ENCODE results near the gene POR.
A peak's percentile ranks its signal among the peaks of the same experiment; 100 is the strongest.

Gene POR

DNA sequence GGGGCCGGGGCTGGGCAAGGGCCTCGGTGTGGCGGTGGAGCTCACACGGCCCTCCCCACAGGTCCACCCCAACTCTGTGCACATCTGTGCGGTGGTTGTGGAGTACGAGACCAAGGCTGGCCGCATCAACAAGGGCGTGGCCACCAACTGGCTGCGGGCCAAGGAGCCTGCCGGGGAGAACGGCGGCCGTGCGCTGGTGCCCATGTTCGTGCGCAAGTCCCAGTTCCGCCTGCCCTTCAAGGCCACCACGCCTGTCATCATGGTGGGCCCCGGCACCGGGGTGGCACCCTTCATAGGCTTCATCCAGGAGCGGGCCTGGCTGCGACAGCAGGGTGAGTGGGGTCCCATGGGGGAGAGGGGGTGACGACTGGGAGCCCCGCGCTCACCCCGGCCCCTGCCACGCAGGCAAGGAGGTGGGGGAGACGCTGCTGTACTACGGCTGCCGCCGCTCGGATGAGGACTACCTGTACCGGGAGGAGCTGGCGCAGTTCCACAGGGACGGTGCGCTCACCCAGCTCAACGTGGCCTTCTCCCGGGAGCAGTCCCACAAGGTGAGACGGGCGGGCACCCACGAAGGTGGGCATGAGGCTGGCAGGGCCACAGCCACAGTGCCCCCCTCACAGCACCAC is 70.7 kb downstream of the POR start:
- Histone ChIP-seq H3K27ac (ENCODE audit: low read length) (no peak overlapping the region), H3K4me3 (ENCODE audit: low read length) (no peak overlapping the region), H3K36me3 (ENCODE audit: control insufficient read depth, low read depth, low read length) (peaks cover 35% of the 10 kb centered on the region), H3K4me1 (ENCODE audit: control insufficient read depth, low read depth, low read length) (no peaks in the 10 kb centered on the region), H3K9ac (ENCODE audit: low read length) (no peak overlapping the region), H3K27me3 (ENCODE audit: control insufficient read depth, insufficient read depth, low read length) (no peaks in the 10 kb centered on the region), H3K9me3 (ENCODE audit: control insufficient read depth, low read depth, low read length) (no peaks in the 10 kb centered on the region)

DNA sequence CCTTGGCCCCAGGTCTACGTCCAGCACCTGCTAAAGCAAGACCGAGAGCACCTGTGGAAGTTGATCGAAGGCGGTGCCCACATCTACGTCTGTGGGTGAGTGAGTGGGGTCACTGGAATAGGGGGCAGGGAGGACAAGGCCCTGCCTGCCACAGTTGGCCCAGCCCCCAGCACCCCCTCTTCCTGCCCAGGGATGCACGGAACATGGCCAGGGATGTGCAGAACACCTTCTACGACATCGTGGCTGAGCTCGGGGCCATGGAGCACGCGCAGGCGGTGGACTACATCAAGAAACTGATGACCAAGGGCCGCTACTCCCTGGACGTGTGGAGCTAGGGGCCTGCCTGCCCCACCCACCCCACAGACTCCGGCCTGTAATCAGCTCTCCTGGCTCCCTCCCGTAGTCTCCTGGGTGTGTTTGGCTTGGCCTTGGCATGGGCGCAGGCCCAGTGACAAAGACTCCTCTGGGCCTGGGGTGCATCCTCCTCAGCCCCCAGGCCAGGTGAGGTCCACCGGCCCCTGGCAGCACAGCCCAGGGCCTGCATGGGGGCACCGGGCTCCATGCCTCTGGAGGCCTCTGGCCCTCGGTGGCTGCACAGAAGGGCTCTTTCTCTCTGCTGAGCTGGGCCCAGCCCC is 71.3 kb downstream of the POR start:
- Histone ChIP-seq H3K36me3 (ENCODE audit: control insufficient read depth, low read depth, low read length) (peaks cover 33% of the 10 kb centered on the region), H3K9ac (ENCODE audit: low read length) (no peak overlapping the region), H3K27me3 (ENCODE audit: control insufficient read depth, insufficient read depth, low read length) (no peaks in the 10 kb centered on the region), H3K4me3 (ENCODE audit: low read length) (no peak overlapping the region), H3K27ac (ENCODE audit: low read length) (no peak overlapping the region), H3K4me1 (ENCODE audit: control insufficient read depth, low read depth, low read length) (no peaks in the 10 kb centered on the region), H3K9me3 (ENCODE audit: control insufficient read depth, low read depth, low read length) (no peaks in the 10 kb centered on the region)

DNA sequence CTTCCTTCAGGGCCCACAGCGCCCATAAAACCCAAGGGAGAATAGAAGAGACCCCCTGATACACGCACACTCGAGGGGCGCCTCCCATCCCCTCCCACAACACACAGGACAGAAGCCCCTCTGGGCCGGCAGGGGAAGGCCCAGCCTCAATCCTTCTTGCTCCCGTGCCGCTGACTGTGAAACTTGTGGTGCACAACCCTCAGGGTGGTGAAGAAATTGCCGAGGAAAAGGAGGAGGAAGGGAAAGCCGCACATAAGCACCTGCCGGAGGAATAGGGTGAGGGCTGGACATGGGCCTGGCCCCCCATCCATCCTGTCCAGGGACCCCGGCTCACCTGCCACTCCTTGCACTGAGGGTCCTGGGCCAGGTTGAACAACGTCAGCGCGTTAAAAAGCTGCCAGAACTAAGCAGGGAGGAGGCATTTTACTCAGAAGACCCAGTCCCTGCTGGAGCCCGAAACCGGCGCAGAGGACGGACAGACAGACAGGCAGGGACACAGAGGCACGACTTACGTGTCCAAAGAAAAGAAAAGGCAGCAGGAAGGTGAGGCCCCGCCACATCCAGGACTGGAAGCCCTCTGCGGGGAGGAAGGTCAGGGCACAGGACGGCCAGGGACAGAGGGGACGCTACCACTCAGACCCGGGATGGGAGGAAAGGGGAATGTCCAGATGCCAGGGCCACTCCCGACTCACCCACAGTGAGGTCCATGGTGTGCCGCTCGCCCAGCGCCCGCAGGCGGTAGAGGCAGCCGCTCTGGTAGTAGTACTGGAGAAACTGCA is 72.3 kb downstream of the POR start:
- Histone ChIP-seq H3K27me3 (ENCODE audit: control insufficient read depth, insufficient read depth, low read length) (no peaks in the 10 kb centered on the region), H3K27ac (ENCODE audit: low read length) (no peak overlapping the region), H3K4me3 (ENCODE audit: low read length) (no peak overlapping the region), H3K9ac (ENCODE audit: low read length) (no peak overlapping the region), H3K4me1 (ENCODE audit: control insufficient read depth, low read depth, low read length) (no peaks in the 10 kb centered on the region), H3K36me3 (ENCODE audit: control insufficient read depth, low read depth, low read length) (peaks cover 30% of the 10 kb centered on the region), H3K9me3 (ENCODE audit: control insufficient read depth, low read depth, low read length) (no peaks in the 10 kb centered on the region)

DNA sequence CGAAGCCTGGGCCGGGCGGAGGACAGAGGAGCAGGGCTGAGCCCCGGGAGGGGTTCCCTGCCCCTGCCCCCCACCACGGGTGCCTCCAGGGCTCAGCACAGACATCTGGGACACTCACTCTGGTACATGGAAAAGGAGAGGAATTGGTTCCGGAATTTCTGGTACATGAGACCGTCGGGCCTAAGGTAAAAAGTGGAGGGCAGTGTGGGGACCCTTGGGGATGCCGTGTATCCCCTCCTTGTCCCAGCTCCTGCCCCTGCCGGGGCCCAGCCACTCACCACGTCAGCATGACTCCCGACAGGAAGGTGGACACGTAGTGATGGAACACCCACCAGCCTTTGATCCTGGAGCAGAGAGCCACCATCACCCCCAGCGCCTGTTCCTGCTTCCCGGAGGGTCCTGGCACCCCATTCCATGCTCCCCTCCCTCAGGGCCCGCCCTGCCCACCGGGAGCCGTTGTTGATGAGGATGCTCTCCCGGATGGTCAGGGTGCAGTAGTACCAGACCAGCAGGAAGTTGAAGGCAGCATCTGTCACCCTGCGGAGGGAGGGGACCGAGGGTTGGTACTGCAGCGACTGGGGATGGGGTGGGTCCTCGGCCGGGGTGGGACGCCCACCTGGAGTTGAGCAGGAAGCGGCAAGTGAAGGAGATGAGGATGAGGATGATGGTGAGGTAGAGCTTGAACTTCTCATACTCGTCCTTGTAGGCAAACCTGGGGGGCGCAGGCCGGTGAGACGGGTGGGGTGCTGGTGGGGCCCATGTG is 73.0 kb downstream of the POR start:
- H3K9me3 ChIP-seq (ENCODE audit: control insufficient read depth, low read depth, low read length) = no peaks in the 10 kb centered on the region
- no peak overlapping the region for H3K4me3 ChIP-seq (ENCODE audit: low read length)
- H3K27me3 ChIP-seq (ENCODE audit: control insufficient read depth, insufficient read depth, low read length) = no peaks in the 10 kb centered on the region
- H3K36me3 ChIP-seq (ENCODE audit: control insufficient read depth, low read depth, low read length) = peaks cover 23% of the 10 kb centered on the region
- no peak overlapping the region for H3K9ac ChIP-seq (ENCODE audit: low read length)
- H3K4me1 ChIP-seq (ENCODE audit: control insufficient read depth, low read depth, low read length) = no peaks in the 10 kb centered on the region
- H3K27ac ChIP-seq (ENCODE audit: low read length) = no peak overlapping the region

DNA sequence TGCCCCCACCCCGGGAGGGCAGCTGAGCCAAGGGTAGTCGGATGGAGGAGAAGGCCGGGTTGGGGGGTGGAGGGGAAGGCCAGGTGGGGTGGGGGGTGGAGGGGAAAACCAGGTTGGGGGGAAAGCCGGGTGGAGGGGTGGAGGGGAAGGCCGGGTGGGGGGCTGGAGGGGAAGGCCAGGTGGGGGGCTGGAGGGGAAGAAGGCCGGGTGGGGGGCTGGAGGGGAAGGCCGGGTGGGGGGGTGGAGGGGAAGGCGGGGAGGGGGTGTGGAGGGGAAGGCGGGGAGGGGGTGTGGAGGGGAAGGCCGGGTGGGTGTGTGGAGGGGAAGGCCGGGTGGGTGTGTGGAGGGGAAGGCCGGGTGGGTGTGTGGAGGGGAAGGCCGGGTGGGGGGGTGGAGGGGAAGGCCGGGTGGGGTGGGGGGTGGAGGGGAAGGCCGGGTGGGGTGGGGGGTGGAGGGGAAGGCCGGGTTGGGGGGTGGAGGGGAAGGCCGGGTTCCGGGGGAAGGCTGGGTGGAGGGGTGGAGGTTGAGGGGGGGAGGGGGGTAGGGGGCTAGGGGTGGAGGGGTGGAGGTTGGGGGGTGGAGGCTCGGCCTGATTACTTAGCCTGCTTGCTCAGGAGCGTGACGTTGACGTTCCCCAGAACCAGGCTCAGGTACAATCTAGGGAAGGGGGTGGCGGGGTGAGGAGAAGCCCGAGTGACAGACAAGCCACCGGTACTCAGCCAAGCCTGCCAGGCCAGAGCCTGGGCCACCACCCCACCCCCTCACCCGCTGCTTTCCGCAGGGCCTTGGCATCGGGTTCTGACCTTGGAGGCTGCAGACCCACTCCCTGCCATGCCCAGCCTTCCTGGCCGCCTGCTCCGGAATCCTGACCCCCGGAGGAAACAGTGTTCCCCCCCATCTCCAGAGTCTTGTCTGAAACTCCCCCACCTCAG is 73.9 kb downstream of the POR start:
- Histone ChIP-seq H3K36me3 (ENCODE audit: control insufficient read depth, low read depth, low read length) (peaks cover 19% of the 10 kb centered on the region), H3K27me3 (ENCODE audit: control insufficient read depth, insufficient read depth, low read length) (no peaks in the 10 kb centered on the region), H3K27ac (ENCODE audit: low read length) (no peak overlapping the region), H3K4me1 (ENCODE audit: control insufficient read depth, low read depth, low read length) (peaks cover 6% of the 10 kb centered on the region), H3K4me3 (ENCODE audit: low read length) (no peak overlapping the region), H3K9ac (ENCODE audit: low read length) (no peak overlapping the region), H3K9me3 (ENCODE audit: control insufficient read depth, low read depth, low read length) (no peaks in the 10 kb centered on the region)

DNA sequence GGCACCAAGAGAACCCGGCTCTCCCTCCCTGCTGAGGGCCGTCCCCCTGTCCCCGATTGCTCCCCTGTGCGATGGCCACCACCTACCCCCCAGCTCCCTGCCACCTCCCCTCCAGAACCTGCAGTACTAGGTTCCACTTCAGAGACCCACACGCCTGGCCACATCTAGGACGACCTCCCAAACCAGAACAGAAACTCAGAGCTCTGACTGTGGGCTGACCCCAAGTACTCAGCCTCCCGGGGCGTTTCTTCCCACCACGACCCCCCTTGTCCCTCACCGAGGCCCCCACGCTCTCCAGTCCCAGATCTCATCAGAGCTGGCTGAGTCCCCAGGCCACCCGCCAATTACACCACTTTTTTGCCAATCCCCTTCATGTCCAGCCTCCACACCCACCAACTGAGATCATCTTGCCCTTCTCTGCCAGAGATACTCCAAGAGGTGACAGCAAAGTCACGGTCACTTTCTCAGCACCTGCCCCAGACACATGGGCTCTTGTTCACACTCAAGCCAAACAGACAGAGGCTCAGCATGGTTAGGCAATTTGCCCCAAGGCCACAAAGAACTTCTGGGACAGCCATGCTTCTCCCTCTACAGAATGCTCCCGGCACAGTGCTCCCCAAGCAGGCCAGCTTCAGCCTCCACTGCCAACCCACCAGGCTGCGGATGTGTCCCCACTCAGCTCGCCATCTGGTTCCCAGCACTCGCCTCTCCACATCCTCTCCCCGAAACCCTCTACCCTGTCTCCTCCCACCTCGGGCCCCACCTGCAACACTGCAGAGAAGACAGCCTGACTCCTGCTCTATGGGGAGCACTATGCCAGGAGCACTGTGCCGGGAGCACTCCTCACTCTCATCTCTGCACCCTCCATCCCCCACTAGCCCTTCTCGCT is 74.8 kb downstream of the POR start:
- peaks cover 6% of the 10 kb centered on the region for H3K4me1 ChIP-seq (ENCODE audit: control insufficient read depth, low read depth, low read length)
- H3K9ac ChIP-seq (ENCODE audit: low read length) = no peak overlapping the region
- H3K27ac ChIP-seq (ENCODE audit: low read length) = no peak overlapping the region
- H3K9me3 ChIP-seq (ENCODE audit: control insufficient read depth, low read depth, low read length) = no peaks in the 10 kb centered on the region
- H3K36me3 ChIP-seq (ENCODE audit: control insufficient read depth, low read depth, low read length) = peaks cover 19% of the 10 kb centered on the region
- no peaks in the 10 kb centered on the region for H3K27me3 ChIP-seq (ENCODE audit: control insufficient read depth, insufficient read depth, low read length)
- H3K4me3 ChIP-seq (ENCODE audit: low read length) = no peak overlapping the region

DNA sequence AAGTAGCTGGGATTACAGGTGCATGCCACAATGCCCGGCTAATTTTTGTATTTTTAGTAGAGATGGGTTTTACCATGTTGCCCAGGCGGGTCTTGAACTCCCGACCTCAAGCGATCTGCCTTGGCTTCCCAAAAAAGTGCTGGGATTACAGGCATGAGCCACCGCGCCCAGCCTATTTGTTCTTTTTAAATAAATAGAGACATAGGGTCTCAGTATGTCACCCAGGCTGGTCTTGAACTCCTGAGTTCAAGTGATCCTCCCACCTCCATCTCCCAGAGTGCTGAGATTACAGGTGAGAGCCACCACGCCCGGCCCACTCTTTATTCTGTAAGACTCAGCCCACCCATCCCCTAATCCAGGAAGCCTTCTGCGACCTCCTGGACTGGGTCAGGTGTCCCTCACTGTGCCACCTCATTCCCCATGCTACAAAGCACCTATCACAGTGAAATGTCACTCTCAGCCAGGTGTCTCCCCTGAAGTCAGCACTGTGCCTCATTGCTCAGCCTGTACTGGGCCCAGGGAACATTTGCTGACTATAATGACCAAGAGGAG is 76.7 kb downstream of the POR start:
- Histone ChIP-seq H3K9me3 (ENCODE audit: control insufficient read depth, low read depth, low read length) (no peaks in the 10 kb centered on the region), H3K27me3 (ENCODE audit: control insufficient read depth, insufficient read depth, low read length) (no peaks in the 10 kb centered on the region), H3K9ac (ENCODE audit: low read length) (no peak overlapping the region), H3K4me3 (ENCODE audit: low read length) (no peak overlapping the region), H3K4me1 (ENCODE audit: control insufficient read depth, low read depth, low read length) (peaks cover 13% of the 10 kb centered on the region), H3K27ac (ENCODE audit: low read length) (no peak overlapping the region), H3K36me3 (ENCODE audit: control insufficient read depth, low read depth, low read length) (peaks cover 1% of the 10 kb centered on the region)

DNA sequence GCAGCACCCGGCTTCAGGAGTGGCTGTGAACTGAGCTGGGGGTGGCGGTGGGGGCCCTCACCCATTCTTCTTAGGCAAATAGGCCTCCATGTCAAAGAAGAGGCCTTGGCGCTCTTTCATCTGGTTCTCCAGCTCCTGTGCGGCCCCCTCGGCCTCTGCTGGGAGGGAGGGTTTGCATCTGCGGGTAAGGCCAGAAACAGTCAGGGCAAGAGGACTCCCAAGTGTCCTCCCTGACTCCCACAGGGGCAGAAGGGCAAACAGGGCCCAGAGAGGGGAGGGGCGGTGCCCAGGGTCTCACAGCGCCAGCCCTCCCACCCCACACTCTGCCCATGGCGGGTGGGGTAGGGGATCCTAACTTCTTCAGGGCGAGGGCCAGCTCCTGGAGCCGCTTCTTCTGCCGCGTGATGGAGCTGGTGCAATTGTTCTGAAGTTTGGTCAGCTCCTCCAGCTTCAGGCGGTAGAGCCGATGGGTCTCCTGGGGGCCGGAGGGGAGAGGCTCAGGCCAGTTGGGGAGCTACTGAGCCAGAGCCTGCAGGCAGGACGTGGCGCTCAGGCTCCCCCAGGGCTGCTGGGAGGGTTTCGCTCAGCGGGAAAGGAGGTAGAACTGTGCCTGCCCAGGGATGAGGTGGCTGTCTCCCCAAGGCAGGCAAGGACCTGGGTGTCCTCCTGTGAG is 77.3 kb downstream of the POR start:
- H3K4me1 ChIP-seq (ENCODE audit: control insufficient read depth, low read depth, low read length) = peaks cover 13% of the 10 kb centered on the region
- H3K27ac ChIP-seq (ENCODE audit: low read length) = no peak overlapping the region
- H3K36me3 ChIP-seq (ENCODE audit: control insufficient read depth, low read depth, low read length) = no peaks in the 10 kb centered on the region
- H3K9ac ChIP-seq (ENCODE audit: low read length) = no peak overlapping the region
- no peaks in the 10 kb centered on the region for H3K9me3 ChIP-seq (ENCODE audit: control insufficient read depth, low read depth, low read length)
- no peaks in the 10 kb centered on the region for H3K27me3 ChIP-seq (ENCODE audit: control insufficient read depth, insufficient read depth, low read length)
- H3K4me3 ChIP-seq (ENCODE audit: low read length) = no peak overlapping the region

DNA sequence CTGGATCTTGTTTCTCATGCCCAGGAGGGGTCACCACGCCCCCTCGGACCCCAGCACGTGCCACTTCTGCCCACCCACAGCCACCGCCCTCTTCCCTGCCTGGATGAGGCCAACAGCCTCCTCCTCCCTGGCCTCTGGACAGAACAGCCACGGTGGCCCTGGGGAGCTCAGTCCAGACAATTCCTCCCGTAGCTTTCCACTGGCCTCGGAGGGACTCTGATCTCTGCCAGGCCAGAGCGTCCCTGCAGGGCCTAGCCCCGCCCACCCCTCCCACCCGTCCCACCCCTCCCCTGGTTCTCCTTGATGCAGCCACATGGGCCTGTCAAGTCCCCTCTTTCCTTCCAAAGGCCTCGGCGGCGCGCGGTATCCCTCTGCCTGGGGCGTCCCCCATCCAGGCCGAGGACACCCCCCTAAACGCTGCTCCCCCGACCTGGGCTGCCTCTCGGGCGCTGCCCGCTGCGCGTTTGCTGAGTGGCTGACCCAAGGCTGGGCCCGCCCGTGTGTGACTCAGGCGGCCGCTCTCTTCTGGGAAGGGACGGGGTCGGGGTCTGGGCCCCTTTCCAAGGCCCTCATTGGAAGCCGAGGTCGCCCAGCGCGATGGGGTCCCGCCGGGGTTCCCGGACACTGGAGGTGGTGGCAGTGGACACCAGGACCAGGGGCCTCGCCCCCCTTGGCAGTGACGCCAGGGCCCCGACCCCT is 78.9 kb downstream of the POR start:
- H3K27ac ChIP-seq (ENCODE audit: low read length) = no peak overlapping the region
- no peak overlapping the region for H3K9ac ChIP-seq (ENCODE audit: low read length)
- H3K4me3 ChIP-seq (ENCODE audit: low read length) = peak overlapping the region; percentile 65
- peaks cover 13% of the 10 kb centered on the region for H3K4me1 ChIP-seq (ENCODE audit: control insufficient read depth, low read depth, low read length)
- H3K36me3 ChIP-seq (ENCODE audit: control insufficient read depth, low read depth, low read length) = no peaks in the 10 kb centered on the region
- H3K9me3 ChIP-seq (ENCODE audit: control insufficient read depth, low read depth, low read length) = no peaks in the 10 kb centered on the region
- H3K27me3 ChIP-seq (ENCODE audit: control insufficient read depth, insufficient read depth, low read length) = no peaks in the 10 kb centered on the region

Measured in iPS-18a (cell line).